ENCODE measurements around the gene MBTPS1. TPM values are rescaled to one million over a fixed set of nuclear protein-coding genes. Genes with fewer than 3 reads are reported as not detected.

The MBTPS1 gene
- total RNA-seq, 3 donors from 2014 or later (not counting 1 experiment from before 2014, with no cell fraction given), result 85.2 to 124 (median 113) TPM

DNA sequence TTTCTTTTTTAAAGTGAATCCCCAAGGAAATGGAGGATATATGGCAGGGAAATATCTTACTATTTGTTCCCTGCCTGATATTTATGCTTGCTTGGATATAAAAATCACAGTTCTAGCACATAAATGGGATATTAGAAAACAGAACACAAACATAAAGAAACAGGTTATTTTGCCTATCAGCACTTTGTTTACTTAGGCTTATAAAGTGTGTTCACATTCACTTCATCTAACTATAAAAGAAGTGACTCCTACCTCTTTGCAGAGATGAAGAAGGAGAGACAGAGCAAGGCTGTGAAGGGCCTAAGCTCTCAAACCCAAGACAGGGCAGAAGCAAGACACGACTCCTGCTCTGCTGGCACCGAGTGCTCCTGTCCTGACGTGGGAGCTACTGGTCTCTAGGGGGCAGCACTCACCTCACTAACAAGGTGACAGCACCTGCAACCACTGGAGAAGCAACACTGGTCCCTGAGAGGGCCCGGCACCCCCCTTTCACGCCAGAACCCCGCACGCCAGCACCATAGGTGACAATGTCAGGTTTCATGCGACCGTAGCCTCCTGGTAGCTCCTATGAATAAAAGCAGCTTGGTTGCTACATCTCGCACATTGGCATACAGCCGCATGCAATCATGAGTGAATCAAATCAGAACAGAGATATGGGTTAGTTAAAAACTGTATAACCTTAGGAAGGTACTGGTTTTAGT, 32.0 kb downstream of the MBTPS1 start:
- ATAC-seq, result peak; percentile 65 to 77 (median 75)
- H3K4me1 ChIP-seq (ENCODE audit: control insufficient read depth, insufficient read depth, low read length), result peaks cover 27% of the 10 kb centered on the region
- peak; percentile 36 to 87 for DNase-seq

DNA sequence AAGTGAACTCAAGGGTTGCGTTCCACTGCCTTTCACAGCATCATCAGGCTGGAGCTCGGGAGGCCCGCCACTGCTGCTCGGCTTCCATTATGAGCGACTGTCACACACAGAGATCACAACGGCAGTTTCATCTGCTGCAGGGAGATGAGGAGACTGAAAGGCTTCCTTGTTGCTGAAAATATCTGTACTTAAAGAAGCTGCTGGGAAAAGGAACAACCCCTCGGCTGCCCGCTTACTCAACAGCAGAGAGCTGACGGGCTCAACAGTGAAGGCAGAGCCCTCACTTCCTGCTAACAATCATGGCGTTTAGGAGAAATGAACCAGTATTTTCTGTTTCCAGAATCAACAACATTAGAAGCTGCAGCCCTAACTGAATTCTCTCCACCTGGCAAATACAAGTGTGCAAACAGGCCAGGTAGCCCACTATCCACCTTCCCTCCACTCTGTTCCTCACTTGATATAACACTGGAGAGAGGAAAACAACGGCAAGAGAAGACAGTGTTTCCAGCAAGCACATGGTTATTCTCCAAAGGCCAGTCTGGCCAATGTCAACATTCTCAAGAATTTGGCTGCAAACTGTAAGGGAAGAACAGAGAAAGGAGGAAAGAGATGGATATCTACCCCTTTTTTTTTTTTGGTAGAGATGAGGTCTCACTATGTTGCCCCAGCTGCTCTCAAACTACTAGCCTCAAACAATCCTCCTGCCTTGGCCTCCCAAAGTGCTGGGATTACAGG, 33.7 kb downstream of the MBTPS1 start:
- DNase-seq (no peak), ATAC-seq (no peak)
- Histone ChIP-seq H3K36me3 (ENCODE audit: control insufficient read depth, insufficient read depth, low read length) (peaks cover 63% of the 10 kb centered on the region), H3K9me3 (ENCODE audit: control insufficient read depth, insufficient read depth, low read length) (no peaks in the 10 kb centered on the region), H3K27me3 (ENCODE audit: control insufficient read depth, insufficient read depth, low read length) (no peaks in the 10 kb centered on the region), H3K4me3 (ENCODE audit: low read length) (no peak overlapping the region), H3K27ac (ENCODE audit: low read length) (no peak overlapping the region), H3K4me1 (ENCODE audit: control insufficient read depth, insufficient read depth, low read length) (peaks cover 16% of the 10 kb centered on the region)
- Mint-ChIP-seq H3K36me3 (no peaks in the 10 kb centered on the region), H3K27me3 (ENCODE audit: low read depth in 2 of 2) (no peaks in the 10 kb centered on the region), H3K4me3 (no peak overlapping the region), H3K27ac (no peak overlapping the region), H3K4me1 (peaks cover 14 to 33% of the 10 kb centered on the region in 2 donors), H3K9me3 (no peaks in the 10 kb centered on the region)
- TF ChIP-seq, protein P1, sequence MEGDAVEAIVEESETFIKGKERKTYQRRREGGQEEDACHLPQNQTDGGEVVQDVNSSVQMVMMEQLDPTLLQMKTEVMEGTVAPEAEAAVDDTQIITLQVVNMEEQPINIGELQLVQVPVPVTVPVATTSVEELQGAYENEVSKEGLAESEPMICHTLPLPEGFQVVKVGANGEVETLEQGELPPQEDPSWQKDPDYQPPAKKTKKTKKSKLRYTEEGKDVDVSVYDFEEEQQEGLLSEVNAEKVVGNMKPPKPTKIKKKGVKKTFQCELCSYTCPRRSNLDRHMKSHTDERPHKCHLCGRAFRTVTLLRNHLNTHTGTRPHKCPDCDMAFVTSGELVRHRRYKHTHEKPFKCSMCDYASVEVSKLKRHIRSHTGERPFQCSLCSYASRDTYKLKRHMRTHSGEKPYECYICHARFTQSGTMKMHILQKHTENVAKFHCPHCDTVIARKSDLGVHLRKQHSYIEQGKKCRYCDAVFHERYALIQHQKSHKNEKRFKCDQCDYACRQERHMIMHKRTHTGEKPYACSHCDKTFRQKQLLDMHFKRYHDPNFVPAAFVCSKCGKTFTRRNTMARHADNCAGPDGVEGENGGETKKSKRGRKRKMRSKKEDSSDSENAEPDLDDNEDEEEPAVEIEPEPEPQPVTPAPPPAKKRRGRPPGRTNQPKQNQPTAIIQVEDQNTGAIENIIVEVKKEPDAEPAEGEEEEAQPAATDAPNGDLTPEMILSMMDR (IDR thresholded peaks at IDR 0.05), result no peak
- intact Hi-C loops (cut with micrococcal nuclease), result no loop called here
- WGBS (ENCODE audit: insufficient coverage), result 89% methylated on average over 11 of the region's 11 CpGs

More for the DNA sequence above, 32.0 kb downstream of the MBTPS1 start:
- Mint-ChIP-seq H3K27me3 (ENCODE audit: low read depth in 2 of 2) (no peaks in the 10 kb centered on the region), H3K27ac (no peak overlapping the region), H3K9me3 (no peaks in the 10 kb centered on the region), H3K4me1 (peaks cover 27 to 37% of the 10 kb centered on the region in 2 donors), H3K36me3 (peaks cover 11% of the 10 kb centered on the region), H3K4me3 (no peak overlapping the region)
- Histone ChIP-seq H3K27me3 (ENCODE audit: control insufficient read depth, insufficient read depth, low read length) (no peaks in the 10 kb centered on the region), H3K27ac (ENCODE audit: low read length) (no peak overlapping the region), H3K36me3 (ENCODE audit: control insufficient read depth, insufficient read depth, low read length) (peaks cover 54% of the 10 kb centered on the region), H3K4me3 (ENCODE audit: low read length) (no peak overlapping the region), H3K9me3 (ENCODE audit: control insufficient read depth, insufficient read depth, low read length) (no peaks in the 10 kb centered on the region)
- intact Hi-C loops (cut with micrococcal nuclease), result loop anchor here (1.0 to 2.0 kb wide), 2 partner anchors 91 to 102 kb away; partner anchors contain the start of gene TAF1C
- 66% methylated on average over 11 of the region's 11 CpGs for WGBS (ENCODE audit: insufficient coverage)
- TF ChIP-seq, protein P1 (IDR thresholded peaks at IDR 0.05), result peak; percentile 63

DNA sequence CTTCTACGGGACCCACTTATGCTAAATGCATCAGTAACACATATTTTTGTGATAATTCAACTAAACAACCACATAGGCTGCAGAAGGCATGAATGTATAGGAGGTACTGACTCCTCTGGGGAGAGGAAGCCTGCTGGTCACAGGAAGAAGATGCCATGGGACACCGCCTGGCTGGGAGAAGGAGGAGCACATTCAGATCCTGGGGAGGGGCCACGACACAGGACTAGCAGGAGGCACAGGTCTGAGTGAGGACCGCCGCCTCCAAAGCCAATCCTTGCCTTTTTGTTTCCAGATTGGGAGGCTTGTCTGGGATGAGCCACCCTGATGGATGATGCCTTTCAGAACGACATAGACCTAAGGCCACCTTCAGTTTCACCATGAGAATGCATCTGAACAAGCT, 34.6 kb downstream of the MBTPS1 start:
- Mint-ChIP-seq H3K27me3 (ENCODE audit: low read depth in 2 of 2) (no peaks in the 10 kb centered on the region), H3K9me3 (no peaks in the 10 kb centered on the region), H3K4me3 (no peak overlapping the region), H3K27ac (no peak overlapping the region), H3K36me3 (peaks cover 7% of the 10 kb centered on the region), H3K4me1 (peaks cover 15 to 37% of the 10 kb centered on the region in 2 donors)
- Histone ChIP-seq H3K9me3 (ENCODE audit: control insufficient read depth, insufficient read depth, low read length) (no peaks in the 10 kb centered on the region), H3K36me3 (ENCODE audit: control insufficient read depth, insufficient read depth, low read length) (peaks cover 62% of the 10 kb centered on the region), H3K4me1 (ENCODE audit: control insufficient read depth, insufficient read depth, low read length) (peaks cover 13% of the 10 kb centered on the region), H3K27me3 (ENCODE audit: control insufficient read depth, insufficient read depth, low read length) (no peaks in the 10 kb centered on the region), H3K4me3 (ENCODE audit: low read length) (no peak overlapping the region), H3K27ac (ENCODE audit: low read length) (no peak overlapping the region)
- intact Hi-C loops (cut with micrococcal nuclease), result no loop called here
- 93% methylated on average over 5 of the region's 6 CpGs for WGBS (ENCODE audit: insufficient coverage)
- DNase-seq (no peak), ATAC-seq (no peak)
- TF ChIP-seq, protein P1 (IDR thresholded peaks at IDR 0.05), result no peak

Data from natural killer cell (primary cell).